WERI-Rb-1 (cell line): ENCODE data around the gene SELENOP.
A peak's percentile ranks its signal among the peaks of the same experiment; 100 is the strongest.
"Not testable (repeated sequence)": the region's sequence is repeated elsewhere in the genome, so short reads cannot be mapped to it uniquely, and the experiment has no call there.

Experiments
- DNase-seq: peaks from one replicate; pipeline ENCODE4 v3.0.0-alpha.2; 2020
- H3K27ac ChIP-seq: fragments of 250-450 bp; sonication (Bioruptor Pico); 2 replicates; pipeline ENCODE4 v1.5.1; 2020; ENCODE audit warnings: mild to moderate bottlenecking, moderate library complexity
- H3K27me3 ChIP-seq: fragments of 250-450 bp; sonication (Bioruptor Pico); 2 replicates; pipeline ENCODE4 v1.5.1; 2021; ENCODE audit warnings: mild to moderate bottlenecking, low read depth, moderate library complexity; ENCODE audit not compliant: insufficient read depth, severe bottlenecking
- H3K36me3 ChIP-seq: fragments of 250-450 bp; sonication (Bioruptor Pico); 2 replicates; pipeline ENCODE4 v1.5.1; 2020; ENCODE audit warnings: mild to moderate bottlenecking, moderate library complexity
- H3K4me3 ChIP-seq: 2 replicates; pipeline ENCODE4 v1.5.1; 2011; ENCODE audit warnings: low read depth, mild to moderate bottlenecking, control low read depth, low read length
- H3K9me3 ChIP-seq: fragments of 250-450 bp; sonication (Bioruptor Pico); 2 replicates; pipeline ENCODE4 v1.5.1; 2021; ENCODE audit warnings: mild to moderate bottlenecking, moderate library complexity; ENCODE audit not compliant: severe bottlenecking
- CTCF ChIP-seq: IDR thresholded peaks from 2 replicates; pipeline ENCODE4 v1.5.1; 2011; ENCODE audit warnings: low read depth, mild to moderate bottlenecking, control low read depth, inconsistent platforms, low read length

SELENOP gene

GRCh38 chr5:42825422-42826148 lies 13.9 kb upstream of the SELENOP start:
- DNase-seq: no peak
- Histone ChIP-seq H3K4me3 (no peak overlapping the region), H3K27me3 (peaks cover 64% of the 10 kb centered on the region), H3K9me3 (no peaks in the 10 kb centered on the region), H3K36me3 (no peaks in the 10 kb centered on the region), H3K27ac (no peak overlapping the region)
- no peak for TF ChIP-seq CTCF

- peaks cover 66% of the 10 kb centered on the region for H3K27me3 ChIP-seq
- no peak overlapping the region for H3K27ac ChIP-seq
- no peaks in the 10 kb centered on the region for H3K9me3 ChIP-seq
- no peak overlapping the region for H3K4me3 ChIP-seq
- TF ChIP-seq CTCF: no peak
- DNase-seq: no peak
- H3K36me3 ChIP-seq: no peaks in the 10 kb centered on the region
Measured at GRCh38 chr5:42824347-42824976, 12.8 kb upstream of the SELENOP start.

- H3K36me3 ChIP-seq: no peaks in the 10 kb centered on the region
- H3K27ac ChIP-seq: no peak overlapping the region
- H3K4me3 ChIP-seq: no peak overlapping the region
- no peak for DNase-seq
- TF ChIP-seq CTCF: no peak
- H3K27me3 ChIP-seq: peaks cover 53% of the 10 kb centered on the region
- H3K9me3 ChIP-seq: no peaks in the 10 kb centered on the region
Measured at GRCh38 chr5:42822548-42822947, 10.9 kb upstream of the SELENOP start.

GRCh38 chr5:42819745-42820144 lies 8.1 kb upstream of the SELENOP start:
- Histone ChIP-seq H3K4me3 (no peak overlapping the region), H3K27ac (no peak overlapping the region), H3K9me3 (no peaks in the 10 kb centered on the region), H3K36me3 (no peaks in the 10 kb centered on the region), H3K27me3 (peaks cover 37% of the 10 kb centered on the region)
- TF ChIP-seq CTCF: no peak
- no peak for DNase-seq

- not testable (repeated sequence) for H3K4me3 ChIP-seq, H3K36me3 ChIP-seq
Measured at GRCh38 chr5:42816546-42816945, 4.9 kb upstream of the SELENOP start.

GRCh38 chr5:42813533-42813932 lies 1.8 kb upstream of the SELENOP start:
- Histone ChIP-seq H3K9me3 (no peaks in the 10 kb centered on the region), H3K27ac (no peak overlapping the region), H3K36me3 (no peaks in the 10 kb centered on the region), H3K4me3 (no peak overlapping the region), H3K27me3 (peaks cover 40% of the 10 kb centered on the region)
- DNase-seq: peak; percentile 6
- TF ChIP-seq CTCF: no peak

More at GRCh38 chr5:42816546-42816945, 4.9 kb upstream of the SELENOP start:
- H3K9me3 ChIP-seq, DNase-seq, H3K27ac ChIP-seq: not testable (repeated sequence)
- H3K27me3 ChIP-seq: peaks cover 35% of the 10 kb centered on the region
